Measurements from ENCODE around the gene PARD6A. TPM values are rescaled to one million over a fixed set of nuclear protein-coding genes. Genes with fewer than 3 reads are reported as not detected.

Gene PARD6A
- total RNA-seq, 1 donor from 2014 or later, result 6.4 TPM

- Mint-ChIP-seq H3K9me3 (ENCODE audit: low read depth) (no peaks in the 10 kb centered on the region), H3K36me3 (ENCODE audit: insufficient read depth) (no peaks in the 10 kb centered on the region), H3K4me1 (ENCODE audit: low read depth) (peaks cover 4% of the 10 kb centered on the region), H3K4me3 (ENCODE audit: low read depth) (peak overlapping the region; percentile 70), H3K27me3 (peaks cover 50% of the 10 kb centered on the region), H3K27ac (peak overlapping the region; percentile 67)
- no peak for TF ChIP-seq CTCF (IDR thresholded peaks at IDR 0.05; ENCODE audit: unreplicated experiment)
- no peak for DNase-seq (ENCODE audit: low spot score, unreplicated experiment)
These were observed 6.9 kb upstream of the PARD6A start for GRCh38 chr16:67653789-67654402.

- Mint-ChIP-seq H3K4me1 (ENCODE audit: low read depth) (peaks cover 7% of the 10 kb centered on the region), H3K27me3 (peaks cover 47% of the 10 kb centered on the region), H3K9me3 (ENCODE audit: low read depth) (no peaks in the 10 kb centered on the region), H3K4me3 (ENCODE audit: low read depth) (no peak overlapping the region), H3K36me3 (ENCODE audit: insufficient read depth) (no peaks in the 10 kb centered on the region), H3K27ac (no peak overlapping the region)
- no peak for DNase-seq (ENCODE audit: low spot score, unreplicated experiment)
- no peak for TF ChIP-seq CTCF (IDR thresholded peaks at IDR 0.05; ENCODE audit: unreplicated experiment)
These were observed 6.3 kb upstream of the PARD6A start for GRCh38 chr16:67654403-67654911.

- no peaks in the 10 kb centered on the region for H3K36me3 Mint-ChIP-seq (ENCODE audit: insufficient read depth)
- no peak overlapping the region for H3K4me3 Mint-ChIP-seq (ENCODE audit: low read depth)
- H3K9me3 Mint-ChIP-seq (ENCODE audit: low read depth), result no peaks in the 10 kb centered on the region
- no peak overlapping the region for H3K27ac Mint-ChIP-seq
- H3K27me3 Mint-ChIP-seq, result peaks cover 40% of the 10 kb centered on the region
- TF ChIP-seq CTCF (IDR thresholded peaks at IDR 0.05; ENCODE audit: unreplicated experiment), result no peak
- no peak for DNase-seq (ENCODE audit: low spot score, unreplicated experiment)
- H3K4me1 Mint-ChIP-seq (ENCODE audit: low read depth), result peaks cover 9% of the 10 kb centered on the region
These were observed 5.4 kb upstream of the PARD6A start for GRCh38 chr16:67655363-67655762.

GRCh38 chr16:67656344-67657016 is 4.3 kb upstream of the PARD6A start:
- Mint-ChIP-seq H3K4me1 (ENCODE audit: low read depth) (peaks cover 14% of the 10 kb centered on the region), H3K9me3 (ENCODE audit: low read depth) (no peaks in the 10 kb centered on the region), H3K27me3 (peaks cover 29% of the 10 kb centered on the region), H3K36me3 (ENCODE audit: insufficient read depth) (no peaks in the 10 kb centered on the region), H3K4me3 (ENCODE audit: low read depth) (no peak overlapping the region), H3K27ac (no peak overlapping the region)
- DNase-seq (ENCODE audit: low spot score, unreplicated experiment), result no peak
- TF ChIP-seq CTCF (IDR thresholded peaks at IDR 0.05; ENCODE audit: unreplicated experiment), result no peak

- Mint-ChIP-seq H3K9me3 (ENCODE audit: low read depth) (no peaks in the 10 kb centered on the region), H3K4me3 (ENCODE audit: low read depth) (no peak overlapping the region), H3K27ac (no peak overlapping the region), H3K4me1 (ENCODE audit: low read depth) (peaks cover 12% of the 10 kb centered on the region), H3K27me3 (peaks cover 23% of the 10 kb centered on the region), H3K36me3 (ENCODE audit: insufficient read depth) (no peaks in the 10 kb centered on the region)
- no peak for DNase-seq (ENCODE audit: low spot score, unreplicated experiment)
- TF ChIP-seq CTCF (IDR thresholded peaks at IDR 0.05; ENCODE audit: unreplicated experiment), result no peak
These were observed 3.6 kb upstream of the PARD6A start for GRCh38 chr16:67657017-67657608.

Data from progenitor cell of endocrine pancreas (in vitro differentiated cells).